IMR-90 (cell line): ENCODE measurements around the gene IRF4. TPM values are rescaled to one million over a fixed set of nuclear protein-coding genes. Genes with fewer than 3 reads are reported as not detected.

ENCODE experiments used
- ATAC-seq: fragments of 200-7000 bp; cut with Tn5 transposase; 2 replicates; pipeline ENCODE4 v1.9.1; 2020; ENCODE audit warnings: low read depth, mild to moderate bottlenecking, moderate library complexity
- BruUV-seq: library from RNA; stranded (reverse); fragments of 400-500 nt; replicated peaks from 2 replicates; lab custom pipeline; 2021; lab: Mats Ljungman, UMichigan
- CTCF ChIA-PET: fragments of 300-600 bp; formaldehyde crosslinking; extraction: SDS; loops from one replicate; lab custom pipeline; 2021; ENCODE audit warnings: antibody characterized with exemption; lab: Yijun Ruan, JAX
- POLR2A ChIA-PET: fragments of 300-600 bp; sonication (Branson Sonifier 250); formaldehyde crosslinking; loops from one replicate; lab custom pipeline; 2022; ENCODE audit warnings: antibody characterized with exemption; ENCODE audit not compliant: unreplicated experiment; lab: Charles Lee
- DNase-seq: peaks from one replicate; pipeline ENCODE4 v3.0.0; 2013
- H2AFZ ChIP-seq: replicated peaks from 2 replicates; pipeline ENCODE3; 2013; ENCODE audit warnings: low read length, mild to moderate bottlenecking; ENCODE audit not compliant: poor library complexity
- H2AK5ac ChIP-seq: 2 replicates; pipeline ENCODE4 v1.6.1; 2013; ENCODE audit warnings: low read depth, low read length, inconsistent platforms
- H2AK9ac ChIP-seq: replicated peaks from 2 replicates; pipeline ENCODE3; 2013; ENCODE audit warnings: mild to moderate bottlenecking, low read depth, low read length, moderate library complexity; ENCODE audit not compliant: poor library complexity
- H2BK120ac ChIP-seq: 2 replicates; pipeline ENCODE4 v1.6.1; 2013; ENCODE audit warnings: low read depth, low read length, inconsistent platforms
- H2BK15ac ChIP-seq: 3 replicates; pipeline ENCODE4 v1.6.1; 2013; ENCODE audit warnings: low read depth, low read length, inconsistent platforms
- H2BK20ac ChIP-seq: 2 replicates; pipeline ENCODE4 v1.6.1; 2013; ENCODE audit warnings: low read depth, mild to moderate bottlenecking, inconsistent platforms, low read length, moderate library complexity
- H2BK5ac ChIP-seq: 2 replicates; pipeline ENCODE4 v1.6.1; 2013; ENCODE audit warnings: mild to moderate bottlenecking, low read depth, low read length, inconsistent platforms; ENCODE audit not compliant: poor library complexity, severe bottlenecking
- H3K14ac ChIP-seq: replicated peaks from 2 replicates; pipeline ENCODE4 v1.6.1; 2013; ENCODE audit warnings: low read depth, low read length, inconsistent platforms
- H3K18ac ChIP-seq: 2 replicates; pipeline ENCODE4 v1.6.1; 2013; ENCODE audit warnings: low read depth, low read length, control low read depth
- H3K23ac ChIP-seq: 2 replicates; pipeline ENCODE4 v1.6.1; 2013; ENCODE audit warnings: low read depth, low read length, inconsistent platforms
- H3K27ac ChIP-seq: 2 replicates; pipeline ENCODE4 v1.5.1; 2013; ENCODE audit warnings: mild to moderate bottlenecking, control low read depth, low read length; ENCODE audit not compliant: insufficient read depth
- H3K27me3 ChIP-seq: 2 replicates; pipeline ENCODE4 v1.6.1; 2013; ENCODE audit warnings: low read length; ENCODE audit not compliant: control insufficient read depth, insufficient read depth
- H3K36me3 ChIP-seq: 2 replicates; pipeline ENCODE4 v1.6.1; 2013; ENCODE audit warnings: low read length, mixed read lengths; ENCODE audit not compliant: control insufficient read depth, insufficient read depth
- H3K4ac ChIP-seq: 2 replicates; pipeline ENCODE4 v1.6.1; 2013; ENCODE audit warnings: low read depth, low read length, inconsistent platforms
- H3K4me1 ChIP-seq: 2 replicates; pipeline ENCODE4 v1.6.1; 2013; ENCODE audit warnings: low read length, mixed read lengths; ENCODE audit not compliant: control insufficient read depth, insufficient read depth
- H3K4me2 ChIP-seq: 2 replicates; pipeline ENCODE4 v1.6.1; 2013; ENCODE audit warnings: low read depth, mild to moderate bottlenecking, control low read depth, low read length, moderate library complexity
- H3K4me3 ChIP-seq: 2 replicates; pipeline ENCODE4 v1.5.1; 2013; ENCODE audit warnings: low read depth, mild to moderate bottlenecking, control low read depth, low read length, moderate library complexity; ENCODE audit not compliant: insufficient read depth
- H3K56ac ChIP-seq: 2 replicates; pipeline ENCODE4 v1.6.1; 2013; ENCODE audit warnings: low read length, inconsistent platforms; ENCODE audit not compliant: insufficient read depth; ENCODE audit errors: extremely low read depth
- H3K79me1 ChIP-seq, 2 experiments: 2 replicates each; pipeline ENCODE4 v1.6.1; 2013; ENCODE audit warnings: low read length in 2 of 2, inconsistent platforms in 1 of 2, low read depth in 1 of 2
- H3K9ac ChIP-seq: 2 replicates; pipeline ENCODE4 v1.6.1; 2013; ENCODE audit warnings: low read depth, low read length, control low read depth
- H3K9me1 ChIP-seq: 2 replicates; pipeline ENCODE4 v1.6.1; 2013; ENCODE audit warnings: low read length, inconsistent platforms; ENCODE audit not compliant: insufficient read depth
- H3K9me3 ChIP-seq: 2 replicates; pipeline ENCODE4 v1.6.1; 2013; ENCODE audit warnings: low read length; ENCODE audit not compliant: control insufficient read depth, insufficient read depth
- H4K20me1 ChIP-seq: 2 replicates; pipeline ENCODE4 v1.6.1; 2013; ENCODE audit warnings: low read length, inconsistent platforms; ENCODE audit not compliant: insufficient read depth
- H4K5ac ChIP-seq: 2 replicates; pipeline ENCODE4 v1.6.1; 2013; ENCODE audit warnings: mild to moderate bottlenecking, low read depth, low read length, control low read depth
- H4K8ac ChIP-seq, 2 experiments: 2 replicates each; pipeline ENCODE4 v1.6.1; 2013; ENCODE audit warnings: low read depth in 2 of 2, low read length in 2 of 2, control low read depth in 1 of 2, inconsistent platforms in 1 of 2
- H4K91ac ChIP-seq: 2 replicates; pipeline ENCODE4 v1.6.1; 2013; ENCODE audit warnings: low read depth, low read length, inconsistent platforms; ENCODE audit not compliant: insufficient read depth
- ELK1 ChIP-seq: fragments of 150-350 bp; IDR thresholded peaks from 2 replicates; pipeline ENCODE4 v1.6.1; 2016; ENCODE audit warnings: low read depth, mild to moderate bottlenecking, low read length, moderate library complexity, borderline replicate concordance
- FOS ChIP-seq: fragments of 150-350 bp; IDR thresholded peaks from 2 replicates; pipeline ENCODE4 v1.6.1; 2016; ENCODE audit warnings: low read depth, low read length
- MAFK ChIP-seq: IDR thresholded peaks from 2 replicates; pipeline ENCODE4 v1.6.1; 2012; ENCODE audit warnings: low read depth, low read length, improper control_type of control experiment
- MAZ ChIP-seq: IDR thresholded peaks from 2 replicates; pipeline ENCODE4 v1.6.1; 2012; ENCODE audit warnings: low read depth, mild to moderate bottlenecking, low read length, improper control_type of control experiment, moderate library complexity, borderline replicate concordance
- MXI1 ChIP-seq: IDR thresholded peaks from 2 replicates; pipeline ENCODE4 v1.6.1; 2012; ENCODE audit warnings: low read depth, mild to moderate bottlenecking, low read length, moderate library complexity, borderline replicate concordance
- NFE2L2 ChIP-seq: fragments of 150-350 bp; IDR thresholded peaks from 2 replicates; pipeline ENCODE4 v1.6.1; 2016; ENCODE audit warnings: low read depth, mild to moderate bottlenecking, low read length
- POLR2A ChIP-seq: IDR thresholded peaks from 2 replicates; pipeline ENCODE4 v1.6.1; 2012; ENCODE audit warnings: mild to moderate bottlenecking, low read depth, low read length
- RCOR1 ChIP-seq: IDR thresholded peaks from 2 replicates; pipeline ENCODE4 v1.6.1; 2012; ENCODE audit warnings: mild to moderate bottlenecking, low read length, improper control_type of control experiment; ENCODE audit not compliant: insufficient replicate concordance
- RFX5 ChIP-seq: IDR thresholded peaks from 2 replicates; pipeline ENCODE4 v1.8.0; 2012; ENCODE audit warnings: low read depth, mild to moderate bottlenecking, low read length, moderate library complexity
- SMC3 ChIP-seq: fragments of 150-350 bp; IDR thresholded peaks from 2 replicates; pipeline ENCODE4 v1.6.1; 2016; ENCODE audit warnings: low read depth, mild to moderate bottlenecking, antibody characterized with exemption, low read length, moderate library complexity
- WGBS, 2 experiments: methylation state at CpG; one replicate each; pipeline versions ENCODE4 v1.1.5 to v1.1.7; 2013; ENCODE audit warnings: missing lambda C conversion rate in 2 of 2; ENCODE audit not compliant: insufficient read length in 1 of 2; ENCODE audit errors: extremely low coverage in 2 of 2; 5-methylcytosine and 5-hydroxymethylcytosine counted together
- dilution Hi-C: fragments of 300-500 bp; cut with HindIII; formaldehyde crosslinking; loops from one replicate; pipeline ENCODE4 v1.14.3; 2018; ENCODE audit warnings: low sequenced_read_pairs; ENCODE audit not compliant: unreplicated experiment
- in situ Hi-C: fragments of 300-500 bp; cut with MboI; formaldehyde crosslinking; loops from 3 replicates; pipeline ENCODE4 v1.14.3; 2019; ENCODE audit warnings: low sequenced_read_pairs, inconsistent platforms, mixed read lengths
- intact Hi-C: fragments of 100-400 bp; cut with micrococcal nuclease; formaldehyde crosslinking; loops from 2 replicates; pipeline ENCODE4 v1.10.0; 2022
- polyA plus RNA-seq, 3 experiments: library from polyadenylated mRNA; depleted of rRNA; stranded (reverse); fragments of >200 nt; gene quantifications; 2 replicates each; pipeline ENCODE4 v1.2.3, GENCODE V29; 2012; ENCODE audit warnings: low replicate concordance in 1 of 3
- total RNA-seq: library from RNA; depleted of rRNA; stranded (reverse); fragments of >200 nt; gene quantifications from 2 replicates; pipeline ENCODE4 v1.2.3, GENCODE V29; 2012
- TF ChIP-seq, protein P1 (sequence below): conservative IDR thresholded peaks from 2 replicates; pipeline ENCODE4 v1.5.1; 2012; ENCODE audit warnings: mild to moderate bottlenecking, low read depth, low read length, improper control_type of control experiment

The IRF4 gene
- total and polyA plus RNA-seq, 2 of the 4 experiments (the other 2 are of a cell fraction): not detected

- no peak overlapping the region for H2BK5ac ChIP-seq
- H3K27me3 ChIP-seq: peaks cover 18% of the 10 kb centered on the region
- BruUV-seq: no TSS peak
Observed at GRCh38 chr6:438634-439170, 47.1 kb downstream of the IRF4 start.

More at GRCh38 chr6:438634-439170, 47.1 kb downstream of the IRF4 start:
- ChIA-PET CTCF (no interaction called here), POLR2A (no interaction called here)
- Histone ChIP-seq H3K4me1 (peaks cover 3% of the 10 kb centered on the region; the same call in 1 of the 2 replicates), H2BK20ac (no peak overlapping the region), H4K20me1 (no peaks in the 10 kb centered on the region), H2AFZ (no peak overlapping the region), H4K8ac (no peak overlapping the region), H4K91ac (no peak overlapping the region), H3K4me2 (no peak overlapping the region), H3K4ac (no peak overlapping the region), H2BK15ac (no peak overlapping the region), H2BK120ac (no peak overlapping the region), H3K9ac (no peak overlapping the region), H3K9me1 (no peaks in the 10 kb centered on the region), H2AK9ac (no peak overlapping the region), H4K5ac (no peak overlapping the region), H2AK5ac (no peak overlapping the region), H3K14ac (no peak overlapping the region), H3K9me3 (no peaks in the 10 kb centered on the region), H3K36me3 (no peaks in the 10 kb centered on the region), H3K18ac (no peak overlapping the region), H3K4me3 (no peak overlapping the region), H3K56ac (no peak overlapping the region), H3K27ac (no peak overlapping the region), H3K23ac (no peak overlapping the region), H3K79me1 (no peaks in the 10 kb centered on the region)
- DNase-seq (no peak), ATAC-seq (no peak)
- TF ChIP-seq RCOR1: no peak
- TF ChIP-seq ELK1: no peak
- TF ChIP-seq POLR2A: no peak
- no peak for TF ChIP-seq MAZ
- TF ChIP-seq FOS: no peak
- no peak for TF ChIP-seq NFE2L2
- TF ChIP-seq MXI1: no peak
- no peak for TF ChIP-seq MAFK
- TF ChIP-seq, protein P1, sequence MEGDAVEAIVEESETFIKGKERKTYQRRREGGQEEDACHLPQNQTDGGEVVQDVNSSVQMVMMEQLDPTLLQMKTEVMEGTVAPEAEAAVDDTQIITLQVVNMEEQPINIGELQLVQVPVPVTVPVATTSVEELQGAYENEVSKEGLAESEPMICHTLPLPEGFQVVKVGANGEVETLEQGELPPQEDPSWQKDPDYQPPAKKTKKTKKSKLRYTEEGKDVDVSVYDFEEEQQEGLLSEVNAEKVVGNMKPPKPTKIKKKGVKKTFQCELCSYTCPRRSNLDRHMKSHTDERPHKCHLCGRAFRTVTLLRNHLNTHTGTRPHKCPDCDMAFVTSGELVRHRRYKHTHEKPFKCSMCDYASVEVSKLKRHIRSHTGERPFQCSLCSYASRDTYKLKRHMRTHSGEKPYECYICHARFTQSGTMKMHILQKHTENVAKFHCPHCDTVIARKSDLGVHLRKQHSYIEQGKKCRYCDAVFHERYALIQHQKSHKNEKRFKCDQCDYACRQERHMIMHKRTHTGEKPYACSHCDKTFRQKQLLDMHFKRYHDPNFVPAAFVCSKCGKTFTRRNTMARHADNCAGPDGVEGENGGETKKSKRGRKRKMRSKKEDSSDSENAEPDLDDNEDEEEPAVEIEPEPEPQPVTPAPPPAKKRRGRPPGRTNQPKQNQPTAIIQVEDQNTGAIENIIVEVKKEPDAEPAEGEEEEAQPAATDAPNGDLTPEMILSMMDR: no peak
- no peak for TF ChIP-seq RFX5
- no peak for TF ChIP-seq SMC3
- in situ Hi-C loops (no loop called here), intact Hi-C loops (no loop called here), dilution Hi-C loops (no loop called here)
- WGBS, 2 experiments: 65% methylated on average over 8 of the region's 12 CpGs; no CpG with 5 or more reads in 1 of the 2 experiments
